ENCODE results near the gene BYSL.

GRCh38 chr6:41975276-41975675 is 54.0 kb downstream of the BYSL start:
- no peak for TF ChIP-seq POLR2A (IDR thresholded peaks at IDR 0.05)
- TF ChIP-seq, protein P1, sequence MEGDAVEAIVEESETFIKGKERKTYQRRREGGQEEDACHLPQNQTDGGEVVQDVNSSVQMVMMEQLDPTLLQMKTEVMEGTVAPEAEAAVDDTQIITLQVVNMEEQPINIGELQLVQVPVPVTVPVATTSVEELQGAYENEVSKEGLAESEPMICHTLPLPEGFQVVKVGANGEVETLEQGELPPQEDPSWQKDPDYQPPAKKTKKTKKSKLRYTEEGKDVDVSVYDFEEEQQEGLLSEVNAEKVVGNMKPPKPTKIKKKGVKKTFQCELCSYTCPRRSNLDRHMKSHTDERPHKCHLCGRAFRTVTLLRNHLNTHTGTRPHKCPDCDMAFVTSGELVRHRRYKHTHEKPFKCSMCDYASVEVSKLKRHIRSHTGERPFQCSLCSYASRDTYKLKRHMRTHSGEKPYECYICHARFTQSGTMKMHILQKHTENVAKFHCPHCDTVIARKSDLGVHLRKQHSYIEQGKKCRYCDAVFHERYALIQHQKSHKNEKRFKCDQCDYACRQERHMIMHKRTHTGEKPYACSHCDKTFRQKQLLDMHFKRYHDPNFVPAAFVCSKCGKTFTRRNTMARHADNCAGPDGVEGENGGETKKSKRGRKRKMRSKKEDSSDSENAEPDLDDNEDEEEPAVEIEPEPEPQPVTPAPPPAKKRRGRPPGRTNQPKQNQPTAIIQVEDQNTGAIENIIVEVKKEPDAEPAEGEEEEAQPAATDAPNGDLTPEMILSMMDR (IDR thresholded peaks at IDR 0.05): no peak
- TF ChIP-seq POLR2AphosphoS5 (IDR thresholded peaks at IDR 0.05): no peak
- no peak for TF ChIP-seq EP300 (IDR thresholded peaks at IDR 0.05)
